H9 (cell line): ENCODE data around the gene CABCOCO1. TPM values are rescaled to one million over a fixed set of nuclear protein-coding genes. Genes with fewer than 3 reads are reported as not detected.

Experiments used
- DNase-seq: peaks from one replicate; pipeline ENCODE4 v3.0.0-alpha.2; 2017
- H2AFZ ChIP-seq: one replicate; pipeline ENCODE4 v1.6.1; 2013; ENCODE audit warnings: mild to moderate bottlenecking, low read length, control low read depth, moderate library complexity
- H2AK5ac ChIP-seq: 2 replicates; pipeline ENCODE4 v1.6.1; 2013; ENCODE audit warnings: low read length, control low read depth, mixed read lengths; ENCODE audit not compliant: insufficient read length
- H2BK120ac ChIP-seq: one replicate; pipeline ENCODE4 v1.6.1; 2013; ENCODE audit warnings: low read depth, mild to moderate bottlenecking, low read length, control low read depth, inconsistent platforms; ENCODE audit not compliant: poor library complexity, severe bottlenecking
- H2BK12ac ChIP-seq: 2 replicates; pipeline ENCODE4 v1.6.1; 2013; ENCODE audit warnings: low read length, control low read depth, mixed read lengths, low read depth; ENCODE audit not compliant: insufficient read length
- H2BK15ac ChIP-seq: 2 replicates; pipeline ENCODE4 v1.6.1; 2013; ENCODE audit warnings: low read depth, low read length, control low read depth
- H2BK20ac ChIP-seq: one replicate; pipeline ENCODE4 v1.6.1; 2013; ENCODE audit warnings: low read depth, mild to moderate bottlenecking, low read length, control low read depth, inconsistent platforms; ENCODE audit not compliant: poor library complexity, severe bottlenecking
- H2BK5ac ChIP-seq: 2 replicates; pipeline ENCODE4 v1.6.1; 2013; ENCODE audit warnings: low read length, control low read depth, mixed read lengths; ENCODE audit not compliant: insufficient read length
- H3K14ac ChIP-seq: 2 replicates; pipeline ENCODE4 v1.6.1; 2013; ENCODE audit warnings: low read length, control low read depth; ENCODE audit not compliant: insufficient read depth
- H3K18ac ChIP-seq: 2 replicates; pipeline ENCODE4 v1.6.1; 2013; ENCODE audit warnings: low read depth, mild to moderate bottlenecking, mixed read lengths, low read length, control low read depth; ENCODE audit not compliant: insufficient read length
- H3K23ac ChIP-seq: 2 replicates; pipeline ENCODE4 v1.6.1; 2013; ENCODE audit warnings: low read length, control low read depth, mixed read lengths, low read depth; ENCODE audit not compliant: insufficient read length
- H3K23me2 ChIP-seq: 2 replicates; pipeline ENCODE4 v1.6.1; 2013; ENCODE audit warnings: low read depth, mild to moderate bottlenecking, mixed read lengths, low read length, control low read depth; ENCODE audit not compliant: insufficient read length, poor library complexity, severe bottlenecking
- H3K27ac ChIP-seq: 2 replicates; pipeline ENCODE4 v1.5.1; 2013; ENCODE audit warnings: low read length, control low read depth, mixed read lengths, low read depth; ENCODE audit not compliant: insufficient read length
- H3K27me3 ChIP-seq: 2 replicates; pipeline ENCODE4 v1.6.1; 2013; ENCODE audit warnings: low read length, control low read depth, inconsistent platforms; ENCODE audit not compliant: insufficient read depth
- H3K4ac ChIP-seq: 2 replicates; pipeline ENCODE4 v1.6.1; 2013; ENCODE audit warnings: low read depth, mild to moderate bottlenecking, control low read depth, inconsistent platforms, low read length, moderate library complexity
- H3K4me1 ChIP-seq: 2 replicates; pipeline ENCODE4 v1.6.1; 2013; ENCODE audit warnings: low read length, control low read depth, inconsistent platforms; ENCODE audit not compliant: insufficient read depth
- H3K4me2 ChIP-seq: 2 replicates; pipeline ENCODE4 v1.6.1; 2013; ENCODE audit warnings: low read length, control low read depth, mixed read lengths; ENCODE audit not compliant: insufficient read length, insufficient read depth
- H3K56ac ChIP-seq: 2 replicates; pipeline ENCODE4 v1.6.1; 2013; ENCODE audit warnings: low read depth, mild to moderate bottlenecking, mixed read lengths, low read length, control low read depth; ENCODE audit not compliant: insufficient read length
- H3K79me1 ChIP-seq: 2 replicates; pipeline ENCODE4 v1.6.1; 2013; ENCODE audit warnings: low read depth, mild to moderate bottlenecking, moderate library complexity, low read length, control low read depth, inconsistent platforms; ENCODE audit not compliant: insufficient read depth, poor library complexity, severe bottlenecking
- H3K79me2 ChIP-seq: 2 replicates; pipeline ENCODE4 v1.6.1; 2013; ENCODE audit warnings: low read length, control low read depth, inconsistent platforms; ENCODE audit not compliant: insufficient read depth
- H3K9ac ChIP-seq: 2 replicates; pipeline ENCODE4 v1.6.1; 2013; ENCODE audit warnings: low read length, control low read depth, mixed read lengths; ENCODE audit not compliant: insufficient read length; ENCODE audit errors: extremely low read depth
- H3K9me3 ChIP-seq: one replicate; pipeline ENCODE4 v1.6.1; 2013; ENCODE audit warnings: low read depth, low read length, inconsistent platforms; ENCODE audit not compliant: control insufficient read depth
- H3T11ph ChIP-seq: one replicate; pipeline ENCODE4 v1.6.1; 2013; ENCODE audit warnings: mild to moderate bottlenecking, low read length, control low read depth, inconsistent platforms
- H4K20me1 ChIP-seq: one replicate; pipeline ENCODE4 v1.6.1; 2013; ENCODE audit not compliant: control insufficient read depth, insufficient read length, insufficient read depth
- H4K5ac ChIP-seq: 2 replicates; pipeline ENCODE4 v1.6.1; 2013; ENCODE audit warnings: low read depth, mild to moderate bottlenecking, mixed read lengths, low read length, control low read depth; ENCODE audit not compliant: insufficient read length
- H4K8ac ChIP-seq: replicated peaks from 2 replicates; pipeline ENCODE4 v1.6.1; 2013; ENCODE audit warnings: low read length, control low read depth, mixed read lengths, low read depth; ENCODE audit not compliant: insufficient read length
- H4K91ac ChIP-seq: 2 replicates; pipeline ENCODE4 v1.6.1; 2013; ENCODE audit warnings: low read depth, mild to moderate bottlenecking, moderate library complexity, mixed read lengths, low read length, control low read depth; ENCODE audit not compliant: insufficient read length
- H3K27ac Mint-ChIP-seq, 3 experiments: 2 replicates in 2 of 3; 3 replicates in 1 of 3; pipeline ENCODE4 v1.8.0; 2020 to 2021; ENCODE audit warnings: mixed read lengths in 3 of 3, mild to moderate bottlenecking in 1 of 3, moderate library complexity in 1 of 3
- H3K27me3 Mint-ChIP-seq: 2 replicates; pipeline ENCODE4 v1.8.0; 2021; ENCODE audit warnings: low read depth, mild to moderate bottlenecking, moderate library complexity, mixed read lengths
- H3K36me3 Mint-ChIP-seq, 3 experiments: 2 replicates in 2 of 3; 3 replicates in 1 of 3; pipeline ENCODE4 v1.8.0; 2020 to 2021; ENCODE audit warnings: low read depth in 3 of 3, mixed read lengths in 3 of 3; ENCODE audit not compliant: insufficient read depth in 1 of 3
- H3K4me1 Mint-ChIP-seq, 2 experiments: 2 replicates each; pipeline ENCODE4 v1.8.0; 2020; ENCODE audit warnings: mixed read lengths in 2 of 2
- H3K4me3 Mint-ChIP-seq, 2 experiments: 2 replicates in 1 of 2; 3 replicates in 1 of 2; pipeline ENCODE4 v1.8.0; 2020 to 2021; ENCODE audit warnings: mild to moderate bottlenecking in 2 of 2, mixed read lengths in 2 of 2, moderate library complexity in 1 of 2
- H3K9me3 Mint-ChIP-seq, 2 experiments: 2 replicates in 1 of 2; 3 replicates in 1 of 2; pipeline ENCODE4 v1.8.0; 2020; ENCODE audit warnings: mild to moderate bottlenecking in 2 of 2, mixed read lengths in 2 of 2, moderate library complexity in 1 of 2
- WGBS: extraction: QIAGEN DNeasy Blood & Tissue Kit; methylation state at CpG from one replicate; pipeline ENCODE4 v1.1.7; 2013; ENCODE audit warnings: missing lambda C conversion rate, low lambda C conversion rate, mixed read lengths; ENCODE audit not compliant: insufficient read length; ENCODE audit errors: extremely low coverage; 5-methylcytosine and 5-hydroxymethylcytosine counted together
- total RNA-seq: library from RNA; stranded (reverse); gene quantifications from 2 replicates; pipeline ENCODE4 v1.2.1, GENCODE V29; 2021
- TF ChIP-seq, protein P1 (sequence below): fragments of 200-600 bp; sonication (generic); conservative IDR thresholded peaks from 3 replicates; pipeline ENCODE4 v1.8.0; 2021; ENCODE audit warnings: antibody characterized with exemption, mild to moderate bottlenecking

CABCOCO1 gene
- total RNA-seq, 1 experiment from 2014 or later: not detected

DNA sequence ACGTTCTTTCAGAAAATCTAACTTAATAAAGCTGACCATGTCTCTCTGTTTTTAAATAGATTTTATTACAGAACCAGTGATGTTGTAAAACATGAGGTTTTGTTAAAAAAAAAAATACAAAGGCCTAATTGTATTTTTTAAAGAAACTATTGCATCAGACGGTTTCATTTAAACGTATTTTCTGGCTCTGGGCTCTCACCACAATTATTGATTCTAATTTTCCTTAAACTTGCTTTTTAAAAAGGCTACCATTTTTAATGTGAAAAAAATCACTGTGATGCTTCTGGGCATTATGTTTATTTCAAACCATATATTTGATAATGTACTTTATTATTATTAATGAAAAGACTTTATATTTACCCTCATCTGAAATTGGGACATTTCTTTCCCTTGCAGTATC is 94.3 kb downstream of the CABCOCO1 start:
- H4K8ac ChIP-seq: no peak overlapping the region
- Mint-ChIP-seq H3K4me1 (peaks cover 24 to 26% of the 10 kb centered on the region in 2 experiments), H3K9me3 (no peaks in the 10 kb centered on the region), H3K27ac (no peak overlapping the region), H3K36me3 (no peaks in the 10 kb centered on the region), H3K4me3 (no peak overlapping the region), H3K27me3 (no peaks in the 10 kb centered on the region)
- H4K91ac ChIP-seq: no peak overlapping the region
- no peak overlapping the region for H3K56ac ChIP-seq
- no peak overlapping the region for H2AFZ ChIP-seq
- no peak overlapping the region for H3T11ph ChIP-seq
- no peak overlapping the region for H3K4ac ChIP-seq
- no peaks in the 10 kb centered on the region for H3K79me1 ChIP-seq
- H2BK120ac ChIP-seq: no peak overlapping the region
- no peak overlapping the region for H4K5ac ChIP-seq
- H3K27me3 ChIP-seq: no peaks in the 10 kb centered on the region
- H2BK5ac ChIP-seq: no peak overlapping the region
- H2BK15ac ChIP-seq: no peak overlapping the region
- no peak overlapping the region for H3K18ac ChIP-seq
- DNase-seq: no peak
- H3K4me2 ChIP-seq: no peak overlapping the region
- H4K20me1 ChIP-seq: no peaks in the 10 kb centered on the region
- H2AK5ac ChIP-seq: no peak overlapping the region
- H3K14ac ChIP-seq: no peak overlapping the region
- H3K23me2 ChIP-seq: no peaks in the 10 kb centered on the region
- no CpG with 5 or more reads among the region's 3 CpGs for WGBS
- H2BK12ac ChIP-seq: no peak overlapping the region
- H3K23ac ChIP-seq: no peak overlapping the region
- no peak overlapping the region for H2BK20ac ChIP-seq
- H3K9ac ChIP-seq: no peak overlapping the region
- TF ChIP-seq, protein P1, sequence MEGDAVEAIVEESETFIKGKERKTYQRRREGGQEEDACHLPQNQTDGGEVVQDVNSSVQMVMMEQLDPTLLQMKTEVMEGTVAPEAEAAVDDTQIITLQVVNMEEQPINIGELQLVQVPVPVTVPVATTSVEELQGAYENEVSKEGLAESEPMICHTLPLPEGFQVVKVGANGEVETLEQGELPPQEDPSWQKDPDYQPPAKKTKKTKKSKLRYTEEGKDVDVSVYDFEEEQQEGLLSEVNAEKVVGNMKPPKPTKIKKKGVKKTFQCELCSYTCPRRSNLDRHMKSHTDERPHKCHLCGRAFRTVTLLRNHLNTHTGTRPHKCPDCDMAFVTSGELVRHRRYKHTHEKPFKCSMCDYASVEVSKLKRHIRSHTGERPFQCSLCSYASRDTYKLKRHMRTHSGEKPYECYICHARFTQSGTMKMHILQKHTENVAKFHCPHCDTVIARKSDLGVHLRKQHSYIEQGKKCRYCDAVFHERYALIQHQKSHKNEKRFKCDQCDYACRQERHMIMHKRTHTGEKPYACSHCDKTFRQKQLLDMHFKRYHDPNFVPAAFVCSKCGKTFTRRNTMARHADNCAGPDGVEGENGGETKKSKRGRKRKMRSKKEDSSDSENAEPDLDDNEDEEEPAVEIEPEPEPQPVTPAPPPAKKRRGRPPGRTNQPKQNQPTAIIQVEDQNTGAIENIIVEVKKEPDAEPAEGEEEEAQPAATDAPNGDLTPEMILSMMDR: no peak
- H3K4me1 ChIP-seq: no peaks in the 10 kb centered on the region; the same call in 1 of the 2 replicates
- H3K27ac ChIP-seq: no peak overlapping the region
- no peaks in the 10 kb centered on the region for H3K79me2 ChIP-seq
- no peaks in the 10 kb centered on the region for H3K9me3 ChIP-seq
